ENCODE results near the gene TMEM150A. TPM values are rescaled to one million over a fixed set of nuclear protein-coding genes. Genes with fewer than 3 reads are reported as not detected.

TMEM150A gene
- total and polyA plus RNA-seq, 2 of the 13 experiments (the other 11 are each of a cell fraction or from before 2014, with no cell fraction given) = 30.1 to 70.4 TPM

DNA sequence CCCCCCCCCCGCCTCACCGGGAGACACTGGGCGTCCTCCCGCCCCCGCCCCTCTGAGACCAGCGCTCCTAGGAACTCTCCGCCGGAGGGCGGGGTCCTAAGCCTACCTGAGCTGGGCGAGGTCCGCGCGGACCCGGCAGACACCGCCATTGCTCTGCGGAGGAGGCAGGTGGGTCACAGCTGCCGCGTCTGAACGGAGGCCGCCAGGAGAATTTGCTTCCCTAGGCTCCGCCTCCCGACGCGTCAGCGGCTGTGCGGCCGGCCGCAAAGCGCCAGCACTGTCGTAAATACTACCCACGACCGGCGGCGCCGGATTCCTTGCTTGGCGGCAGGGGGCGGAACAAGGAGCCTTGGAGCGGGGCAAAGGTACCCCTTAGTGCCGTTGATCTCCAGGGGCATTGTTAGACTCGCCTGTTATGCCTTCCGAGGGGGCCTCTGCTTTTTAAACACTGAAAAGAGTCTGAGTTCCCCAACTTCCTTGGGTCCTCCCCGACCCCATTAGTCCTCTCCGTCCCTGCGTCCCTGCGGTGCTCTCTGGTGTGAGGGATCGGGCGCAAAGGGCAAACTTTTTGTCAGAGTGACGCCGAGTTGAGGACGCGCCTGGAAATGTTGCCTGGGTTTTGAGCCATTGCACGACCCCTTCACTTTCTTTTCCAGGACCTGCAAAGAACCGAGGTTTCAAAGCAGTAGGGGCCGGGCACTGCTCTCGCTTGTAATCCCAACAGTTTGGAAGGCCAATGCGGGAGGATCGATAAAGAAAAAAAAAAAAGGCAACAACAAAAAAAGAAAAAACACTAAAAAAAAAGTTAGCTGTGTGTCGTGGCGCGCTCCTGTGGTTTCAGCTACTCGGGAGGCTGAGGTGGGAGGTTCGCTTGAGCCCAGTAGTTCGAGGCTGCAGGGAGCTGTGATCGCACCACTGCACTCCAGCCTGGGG lies 41.0 kb downstream of the TMEM150A start, which contains the start of gene GGCX (continued):
- TF ChIP-seq ELF1 (CRISPR knock-in tag; IDR thresholded peaks at IDR 0.05) (peak; percentile 75), ZNF670 (CRISPR knock-in tag; IDR thresholded peaks at IDR 0.05; ENCODE audit: borderline replicate concordance) (peak; percentile 86), ZC3H13 (CRISPR knock-in tag; IDR thresholded peaks at IDR 0.05) (peak; percentile 64; the same call in 1 of the 2 replicates), ZNF432 (CRISPR knock-in tag; IDR thresholded peaks at IDR 0.05; ENCODE audit: borderline replicate concordance) (no peak), RFX1 (IDR thresholded peaks at IDR 0.05) (no peak), FOXM1 (CRISPR knock-in tag; IDR thresholded peaks at IDR 0.05) (no peak), SNAPC2 (CRISPR knock-in tag; IDR thresholded peaks at IDR 0.05) (peak; percentile 84), SP1 (IDR thresholded peaks at IDR 0.05) (no peak), SP1 (CRISPR knock-in tag; IDR thresholded peaks at IDR 0.05) (peak; percentile 81), DNMT1 (CRISPR knock-in tag; IDR thresholded peaks at IDR 0.05) (no peak), ZNF839 (CRISPR knock-in tag; IDR thresholded peaks at IDR 0.05; ENCODE audit: borderline replicate concordance) (peak; percentile 81; the same call in 1 of the 2 replicates), PAWR (CRISPR knock-in tag; IDR thresholded peaks at IDR 0.05; ENCODE audit: borderline replicate concordance) (no peak), MYC (CRISPR knock-in tag; IDR thresholded peaks at IDR 0.05; ENCODE audit: borderline replicate concordance) (peak; percentile 84; the same call in 1 of the 2 replicates), JUND (CRISPR knock-in tag; IDR thresholded peaks at IDR 0.05) (no peak), CAMTA2 (CRISPR knock-in tag; IDR thresholded peaks at IDR 0.05; ENCODE audit: borderline replicate concordance) (no peak; the same call in 1 of the 2 replicates), ZNF331 (CRISPR knock-in tag; IDR thresholded peaks at IDR 0.05) (peak; percentile 67; the same call in 1 of the 2 replicates), ETV5 (CRISPR knock-in tag; IDR thresholded peaks at IDR 0.05; ENCODE audit: borderline replicate concordance) (peak; percentile 66), ERF (CRISPR knock-in tag; IDR thresholded peaks at IDR 0.05) (peak; percentile 94), JARID2 (CRISPR knock-in tag; IDR thresholded peaks at IDR 0.05; ENCODE audit: insufficient replicate concordance) (no peak), NRL (CRISPR knock-in tag; IDR thresholded peaks at IDR 0.05; ENCODE audit: borderline replicate concordance) (peak; percentile 94)
- TF ChIP-seq, protein P1, sequence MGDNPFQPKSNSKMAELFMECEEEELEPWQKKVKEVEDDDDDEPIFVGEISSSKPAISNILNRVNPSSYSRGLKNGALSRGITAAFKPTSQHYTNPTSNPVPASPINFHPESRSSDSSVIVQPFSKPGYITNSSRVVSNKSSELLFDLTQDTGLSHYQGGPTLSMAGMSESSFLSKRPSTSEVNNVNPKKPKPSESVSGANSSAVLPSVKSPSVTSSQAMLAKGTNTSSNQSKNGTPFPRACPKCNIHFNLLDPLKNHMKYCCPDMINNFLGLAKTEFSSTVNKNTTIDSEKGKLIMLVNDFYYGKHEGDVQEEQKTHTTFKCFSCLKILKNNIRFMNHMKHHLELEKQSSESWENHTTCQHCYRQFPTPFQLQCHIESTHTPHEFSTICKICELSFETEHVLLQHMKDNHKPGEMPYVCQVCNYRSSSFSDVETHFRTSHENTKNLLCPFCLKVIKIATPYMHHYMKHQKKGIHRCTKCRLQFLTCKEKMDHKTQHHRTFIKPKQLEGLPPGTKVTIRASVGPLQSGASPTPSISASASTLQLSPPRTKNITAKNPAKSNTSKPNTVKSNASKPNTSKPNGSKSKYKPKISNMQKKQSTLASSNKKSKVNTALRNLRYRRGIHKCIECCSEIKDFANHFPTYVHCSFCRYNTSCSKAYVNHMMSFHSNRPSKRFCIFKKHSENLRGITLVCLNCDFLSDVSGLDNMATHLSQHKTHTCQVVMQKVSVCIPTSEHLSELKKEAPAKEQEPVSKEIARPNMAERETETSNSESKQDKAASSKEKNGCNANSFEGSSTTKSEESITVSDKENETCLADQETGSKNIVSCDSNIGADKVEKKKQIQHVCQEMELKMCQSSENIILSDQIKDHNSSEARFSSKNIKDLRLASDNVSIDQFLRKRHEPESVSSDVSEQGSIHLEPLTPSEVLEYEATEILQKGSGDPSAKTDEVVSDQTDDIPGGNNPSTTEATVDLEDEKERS (CRISPR knock-in tag; IDR thresholded peaks at IDR 0.05) = peak; percentile 80; the same call in 1 of the 2 replicates
- TF ChIP-seq, protein P2, sequence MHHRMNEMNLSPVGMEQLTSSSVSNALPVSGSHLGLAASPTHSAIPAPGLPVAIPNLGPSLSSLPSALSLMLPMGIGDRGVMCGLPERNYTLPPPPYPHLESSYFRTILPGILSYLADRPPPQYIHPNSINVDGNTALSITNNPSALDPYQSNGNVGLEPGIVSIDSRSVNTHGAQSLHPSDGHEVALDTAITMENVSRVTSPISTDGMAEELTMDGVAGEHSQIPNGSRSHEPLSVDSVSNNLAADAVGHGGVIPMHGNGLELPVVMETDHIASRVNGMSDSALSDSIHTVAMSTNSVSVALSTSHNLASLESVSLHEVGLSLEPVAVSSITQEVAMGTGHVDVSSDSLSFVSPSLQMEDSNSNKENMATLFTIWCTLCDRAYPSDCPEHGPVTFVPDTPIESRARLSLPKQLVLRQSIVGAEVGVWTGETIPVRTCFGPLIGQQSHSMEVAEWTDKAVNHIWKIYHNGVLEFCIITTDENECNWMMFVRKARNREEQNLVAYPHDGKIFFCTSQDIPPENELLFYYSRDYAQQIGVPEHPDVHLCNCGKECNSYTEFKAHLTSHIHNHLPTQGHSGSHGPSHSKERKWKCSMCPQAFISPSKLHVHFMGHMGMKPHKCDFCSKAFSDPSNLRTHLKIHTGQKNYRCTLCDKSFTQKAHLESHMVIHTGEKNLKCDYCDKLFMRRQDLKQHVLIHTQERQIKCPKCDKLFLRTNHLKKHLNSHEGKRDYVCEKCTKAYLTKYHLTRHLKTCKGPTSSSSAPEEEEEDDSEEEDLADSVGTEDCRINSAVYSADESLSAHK (CRISPR knock-in tag; IDR thresholded peaks at IDR 0.05; ENCODE audit: borderline replicate concordance) = peak; percentile 73; the same call in 1 of the 2 replicates
- TF ChIP-seq, protein P3, sequence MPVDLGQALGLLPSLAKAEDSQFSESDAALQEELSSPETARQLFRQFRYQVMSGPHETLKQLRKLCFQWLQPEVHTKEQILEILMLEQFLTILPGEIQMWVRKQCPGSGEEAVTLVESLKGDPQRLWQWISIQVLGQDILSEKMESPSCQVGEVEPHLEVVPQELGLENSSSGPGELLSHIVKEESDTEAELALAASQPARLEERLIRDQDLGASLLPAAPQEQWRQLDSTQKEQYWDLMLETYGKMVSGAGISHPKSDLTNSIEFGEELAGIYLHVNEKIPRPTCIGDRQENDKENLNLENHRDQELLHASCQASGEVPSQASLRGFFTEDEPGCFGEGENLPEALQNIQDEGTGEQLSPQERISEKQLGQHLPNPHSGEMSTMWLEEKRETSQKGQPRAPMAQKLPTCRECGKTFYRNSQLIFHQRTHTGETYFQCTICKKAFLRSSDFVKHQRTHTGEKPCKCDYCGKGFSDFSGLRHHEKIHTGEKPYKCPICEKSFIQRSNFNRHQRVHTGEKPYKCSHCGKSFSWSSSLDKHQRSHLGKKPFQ (CRISPR knock-in tag; IDR thresholded peaks at IDR 0.05; ENCODE audit: insufficient replicate concordance) = no peak
